ENCODE data around the gene MMS19.

The MMS19 gene

GRCh38 chr10:97538411-97538810, 40.2 kb upstream of the MMS19 start:
- H2AFZ ChIP-seq (ENCODE audit: low read depth, low read length, severe bottlenecking) = no peak overlapping the region
- H3K9ac ChIP-seq (ENCODE audit: low read length) = no peak overlapping the region
- H4K20me1 ChIP-seq (ENCODE audit: low read depth, low read length) = no peaks in the 10 kb centered on the region
- no peaks in the 10 kb centered on the region for H3F3A ChIP-seq (ENCODE audit: insufficient read depth)
- no peaks in the 10 kb centered on the region for H3K9me2 ChIP-seq (replicated peaks; ENCODE audit: insufficient read depth, low read length)
- TF ChIP-seq CTCF (IDR thresholded peaks at IDR 0.05; ENCODE audit: insufficient read depth, low read length, poor library complexity, severe bottlenecking) = no peak
- TF ChIP-seq EZH2phosphoT487 (conservative IDR thresholded peaks at IDR 0.05; ENCODE audit: low read length) = no peak
- H3K4me2 ChIP-seq (ENCODE audit: low read depth, low read length, poor library complexity, severe bottlenecking) = no peak overlapping the region
- no peaks in the 10 kb centered on the region for H3K27me3 ChIP-seq (ENCODE audit: low read length)
- H3K27ac ChIP-seq (ENCODE audit: low read depth, low read length) = no peak overlapping the region
- no peak overlapping the region for H3K4me3 ChIP-seq (ENCODE audit: insufficient read depth, low read length, poor library complexity, severe bottlenecking)
- no peaks in the 10 kb centered on the region for H3K36me3 ChIP-seq (ENCODE audit: low read length)
- no peaks in the 10 kb centered on the region for H3K79me2 ChIP-seq (ENCODE audit: insufficient read depth, low read length)
- H3K9me3 ChIP-seq (ENCODE audit: insufficient read depth, low read length) = no peaks in the 10 kb centered on the region

- Histone ChIP-seq H3K79me2 (ENCODE audit: insufficient read depth, low read length) (no peaks in the 10 kb centered on the region), H3K9ac (ENCODE audit: low read length) (no peak overlapping the region), H3K27me3 (ENCODE audit: low read length) (no peaks in the 10 kb centered on the region), H3K9me3 (ENCODE audit: insufficient read depth, low read length) (no peaks in the 10 kb centered on the region), H3K9me2 (replicated peaks; ENCODE audit: insufficient read depth, low read length) (no peaks in the 10 kb centered on the region), H2AFZ (ENCODE audit: low read depth, low read length, severe bottlenecking) (no peak overlapping the region), H3K27ac (ENCODE audit: low read depth, low read length) (no peak overlapping the region), H3F3A (ENCODE audit: insufficient read depth) (no peaks in the 10 kb centered on the region), H4K20me1 (ENCODE audit: low read depth, low read length) (no peaks in the 10 kb centered on the region), H3K36me3 (ENCODE audit: low read length) (no peaks in the 10 kb centered on the region), H3K4me2 (ENCODE audit: low read depth, low read length, poor library complexity, severe bottlenecking) (no peak overlapping the region), H3K4me3 (ENCODE audit: insufficient read depth, low read length, poor library complexity, severe bottlenecking) (no peak overlapping the region)
- TF ChIP-seq EZH2phosphoT487 (conservative IDR thresholded peaks at IDR 0.05; ENCODE audit: low read length) (no peak), CTCF (IDR thresholded peaks at IDR 0.05; ENCODE audit: insufficient read depth, low read length, poor library complexity, severe bottlenecking) (no peak)
These were observed 39.1 kb upstream of the MMS19 start for GRCh38 chr10:97537186-97537869.

GRCh38 chr10:97534746-97535367, 36.6 kb upstream of the MMS19 start:
- Histone ChIP-seq H3K79me2 (ENCODE audit: insufficient read depth, low read length) (no peaks in the 10 kb centered on the region), H3F3A (ENCODE audit: insufficient read depth) (no peaks in the 10 kb centered on the region), H3K4me2 (ENCODE audit: low read depth, low read length, poor library complexity, severe bottlenecking) (no peak overlapping the region), H2AFZ (ENCODE audit: low read depth, low read length, severe bottlenecking) (no peak overlapping the region), H3K36me3 (ENCODE audit: low read length) (no peaks in the 10 kb centered on the region), H3K9me3 (ENCODE audit: insufficient read depth, low read length) (no peaks in the 10 kb centered on the region), H3K4me3 (ENCODE audit: insufficient read depth, low read length, poor library complexity, severe bottlenecking) (no peak overlapping the region), H3K9ac (ENCODE audit: low read length) (no peak overlapping the region), H3K27me3 (ENCODE audit: low read length) (no peaks in the 10 kb centered on the region), H4K20me1 (ENCODE audit: low read depth, low read length) (no peaks in the 10 kb centered on the region), H3K9me2 (replicated peaks; ENCODE audit: insufficient read depth, low read length) (no peaks in the 10 kb centered on the region), H3K27ac (ENCODE audit: low read depth, low read length) (no peak overlapping the region)
- TF ChIP-seq EZH2phosphoT487 (conservative IDR thresholded peaks at IDR 0.05; ENCODE audit: low read length) (no peak), CTCF (IDR thresholded peaks at IDR 0.05; ENCODE audit: insufficient read depth, low read length, poor library complexity, severe bottlenecking) (peak; percentile 66)

All from SU-DHL-6 (cell line).